Measurements from ENCODE around the gene GADD45GIP1.
"Not testable (repeated sequence)": the region's sequence is repeated elsewhere in the genome, so short reads cannot be mapped to it uniquely, and the experiment has no call there.

The GADD45GIP1 gene

DNA sequence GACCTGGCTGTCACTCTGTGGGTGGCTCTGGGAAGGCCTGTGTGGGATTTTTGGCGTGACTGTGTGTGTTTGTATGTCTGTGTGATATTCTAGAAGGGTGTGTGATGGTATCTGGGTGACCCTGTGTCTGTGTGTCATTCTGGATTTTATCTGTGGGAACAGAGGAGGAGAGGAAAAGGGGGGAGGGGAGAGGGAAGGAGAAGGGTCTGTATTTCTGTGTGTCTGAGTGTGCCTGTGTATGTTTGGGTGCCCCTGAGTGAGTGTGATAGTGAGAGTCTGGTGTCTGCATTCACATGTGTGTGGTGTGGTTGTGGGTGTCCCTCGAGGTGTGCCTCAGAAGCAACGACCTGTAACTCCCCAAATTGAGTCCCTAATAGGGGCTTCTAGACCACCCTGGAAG is 30.2 kb upstream of the GADD45GIP1 start:
- Histone ChIP-seq H3K36me3 (ENCODE audit: insufficient read depth, low read length) (no peaks in the 10 kb centered on the region), H3K9me3 (ENCODE audit: insufficient read depth, low read depth, low read length) (no peaks in the 10 kb centered on the region), H3K4me3 (ENCODE audit: low read length) (no peak overlapping the region), H3K27me3 (ENCODE audit: insufficient read depth, low read length) (peaks cover 89% of the 10 kb centered on the region), H3K27ac (ENCODE audit: low read depth, low read length) (no peak overlapping the region), H3K9ac (ENCODE audit: low read depth, low read length) (no peak overlapping the region), H3K4me1 (ENCODE audit: insufficient read depth, low read length) (no peaks in the 10 kb centered on the region)
- WGBS: 80% methylated on average over 3 of the region's 3 CpGs

DNA sequence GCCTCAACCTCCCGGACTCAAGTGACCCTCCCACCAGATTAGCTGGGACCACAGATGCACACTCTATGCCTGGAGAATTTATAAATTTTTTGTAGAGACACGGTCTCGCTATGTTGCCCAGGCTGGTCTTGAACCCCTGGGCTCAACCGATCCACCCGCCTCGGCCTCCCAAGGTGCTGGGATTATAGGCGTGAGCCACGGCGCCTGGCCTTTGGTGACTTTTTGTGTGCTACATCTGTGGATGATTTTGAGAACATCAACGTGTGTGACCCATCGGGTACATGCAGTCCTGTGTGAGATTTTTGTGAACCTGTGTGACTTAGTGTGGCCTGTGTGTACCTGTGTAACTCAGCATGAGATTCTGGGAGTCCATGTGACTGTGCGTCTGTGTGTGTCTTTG is 29.7 kb upstream of the GADD45GIP1 start:
- no peak overlapping the region for H3K4me3 ChIP-seq (ENCODE audit: low read length)
- no peaks in the 10 kb centered on the region for H3K4me1 ChIP-seq (ENCODE audit: insufficient read depth, low read length)
- no peak overlapping the region for H3K9ac ChIP-seq (ENCODE audit: low read depth, low read length)
- no peaks in the 10 kb centered on the region for H3K36me3 ChIP-seq (ENCODE audit: insufficient read depth, low read length)
- WGBS: 92% methylated on average over 12 of the region's 12 CpGs
- no peak overlapping the region for H3K27ac ChIP-seq (ENCODE audit: low read depth, low read length)
- peaks cover 89% of the 10 kb centered on the region for H3K27me3 ChIP-seq (ENCODE audit: insufficient read depth, low read length)
- no peaks in the 10 kb centered on the region for H3K9me3 ChIP-seq (ENCODE audit: insufficient read depth, low read depth, low read length)

DNA sequence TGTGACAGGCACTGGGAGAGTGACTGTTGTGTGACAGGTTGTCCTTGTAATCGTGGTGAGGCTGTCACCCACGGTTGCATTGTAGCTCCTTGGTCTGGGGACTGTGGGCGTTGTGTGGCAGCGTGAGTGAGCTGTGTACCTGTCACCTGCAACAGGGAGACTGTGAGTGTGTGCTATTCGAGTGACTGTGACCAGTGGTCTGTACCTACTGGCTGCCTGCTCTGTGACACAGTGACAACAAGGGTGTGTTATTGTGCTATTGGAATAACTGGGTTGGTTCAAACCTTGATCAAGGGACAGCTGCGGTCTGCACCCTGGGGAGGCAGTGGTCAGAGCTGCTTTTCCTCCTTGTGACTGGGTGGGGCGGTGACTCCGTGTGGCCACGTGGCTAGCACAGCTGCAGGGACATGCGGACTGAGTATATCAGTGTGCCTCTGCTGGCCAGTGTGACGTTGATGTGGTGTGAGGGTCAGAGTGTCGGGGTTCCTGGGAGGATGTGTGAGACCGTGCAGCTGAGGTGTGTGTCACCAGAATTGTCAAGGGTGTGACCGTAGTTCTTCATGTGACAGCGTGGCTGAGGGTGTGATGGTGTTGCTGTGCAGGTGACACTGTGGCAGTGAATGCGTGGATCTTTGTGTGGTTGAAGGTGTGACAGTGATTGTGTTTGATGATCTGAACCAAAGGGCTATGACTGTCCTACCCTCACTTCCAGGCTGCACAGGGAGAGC is 28.2 kb upstream of the GADD45GIP1 start:
- no peak overlapping the region for H3K27ac ChIP-seq (ENCODE audit: low read depth, low read length)
- no peak overlapping the region for H3K9ac ChIP-seq (ENCODE audit: low read depth, low read length)
- no peaks in the 10 kb centered on the region for H3K9me3 ChIP-seq (ENCODE audit: insufficient read depth, low read depth, low read length)
- no peak overlapping the region for H3K4me3 ChIP-seq (ENCODE audit: low read length)
- WGBS: 69% methylated on average over 16 of the region's 16 CpGs
- peaks cover 79% of the 10 kb centered on the region for H3K27me3 ChIP-seq (ENCODE audit: insufficient read depth, low read length)
- H3K36me3 ChIP-seq (ENCODE audit: insufficient read depth, low read length): no peaks in the 10 kb centered on the region
- H3K4me1 ChIP-seq (ENCODE audit: insufficient read depth, low read length): no peaks in the 10 kb centered on the region

DNA sequence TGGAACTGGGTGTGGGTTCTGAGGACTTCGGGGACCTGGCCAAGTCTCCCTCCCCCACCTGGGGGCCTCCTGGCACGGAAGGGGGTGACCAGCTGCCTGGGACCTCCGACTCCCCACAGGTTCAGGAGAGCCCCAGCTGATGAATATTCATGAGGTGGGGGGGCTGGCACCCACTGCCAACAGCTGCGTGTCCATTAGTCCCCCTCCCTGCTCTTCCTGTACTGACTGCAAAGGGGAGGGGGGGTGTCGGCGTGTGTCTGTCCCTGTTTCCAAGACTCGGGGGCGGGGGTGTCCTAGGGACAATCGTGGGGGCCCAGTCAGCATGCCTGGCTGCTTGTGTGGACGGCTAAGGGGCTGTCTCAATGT is 27.6 kb upstream of the GADD45GIP1 start:
- Histone ChIP-seq H3K4me3 (ENCODE audit: low read length) (no peak overlapping the region), H3K27me3 (ENCODE audit: insufficient read depth, low read length) (peaks cover 73% of the 10 kb centered on the region), H3K9me3 (ENCODE audit: insufficient read depth, low read depth, low read length) (no peaks in the 10 kb centered on the region), H3K4me1 (ENCODE audit: insufficient read depth, low read length) (no peaks in the 10 kb centered on the region), H3K27ac (ENCODE audit: low read depth, low read length) (no peak overlapping the region), H3K36me3 (ENCODE audit: insufficient read depth, low read length) (no peaks in the 10 kb centered on the region), H3K9ac (ENCODE audit: low read depth, low read length) (no peak overlapping the region)
- WGBS: 52% methylated on average over 10 of the region's 10 CpGs

DNA sequence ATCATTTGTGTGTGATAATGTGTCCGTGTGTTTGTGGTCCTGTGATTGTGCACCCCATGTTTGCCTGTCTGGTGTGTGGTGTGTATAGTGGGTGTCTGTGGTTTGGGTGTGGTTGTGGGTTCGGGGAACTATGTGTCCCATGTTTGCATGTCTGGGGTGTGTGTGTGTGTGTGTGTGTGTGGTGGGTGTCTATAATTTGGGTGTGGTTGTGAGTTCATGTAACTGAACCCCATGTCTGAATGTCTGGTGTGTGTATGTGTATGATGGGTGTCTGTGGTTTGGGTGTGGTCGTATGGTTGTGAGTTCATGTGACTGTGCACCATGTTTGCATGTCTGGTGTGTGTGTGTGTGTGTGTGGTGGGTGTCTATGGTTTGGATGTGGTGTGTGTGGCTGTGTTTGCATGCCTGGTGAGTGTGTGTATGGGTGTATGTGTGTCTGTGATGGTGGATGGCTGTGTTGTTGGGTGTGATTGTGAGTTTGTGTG is 27.2 kb upstream of the GADD45GIP1 start:
- H3K9ac ChIP-seq (ENCODE audit: low read depth, low read length): no peak overlapping the region
- no peak overlapping the region for H3K4me3 ChIP-seq (ENCODE audit: low read length)
- no peaks in the 10 kb centered on the region for H3K36me3 ChIP-seq (ENCODE audit: insufficient read depth, low read length)
- H3K27ac ChIP-seq (ENCODE audit: low read depth, low read length): no peak overlapping the region
- H3K4me1 ChIP-seq (ENCODE audit: insufficient read depth, low read length): no peaks in the 10 kb centered on the region
- 84% methylated on average over 3 of the region's 3 CpGs for WGBS
- no peaks in the 10 kb centered on the region for H3K9me3 ChIP-seq (ENCODE audit: insufficient read depth, low read depth, low read length)
- peaks cover 69% of the 10 kb centered on the region for H3K27me3 ChIP-seq (ENCODE audit: insufficient read depth, low read length)

DNA sequence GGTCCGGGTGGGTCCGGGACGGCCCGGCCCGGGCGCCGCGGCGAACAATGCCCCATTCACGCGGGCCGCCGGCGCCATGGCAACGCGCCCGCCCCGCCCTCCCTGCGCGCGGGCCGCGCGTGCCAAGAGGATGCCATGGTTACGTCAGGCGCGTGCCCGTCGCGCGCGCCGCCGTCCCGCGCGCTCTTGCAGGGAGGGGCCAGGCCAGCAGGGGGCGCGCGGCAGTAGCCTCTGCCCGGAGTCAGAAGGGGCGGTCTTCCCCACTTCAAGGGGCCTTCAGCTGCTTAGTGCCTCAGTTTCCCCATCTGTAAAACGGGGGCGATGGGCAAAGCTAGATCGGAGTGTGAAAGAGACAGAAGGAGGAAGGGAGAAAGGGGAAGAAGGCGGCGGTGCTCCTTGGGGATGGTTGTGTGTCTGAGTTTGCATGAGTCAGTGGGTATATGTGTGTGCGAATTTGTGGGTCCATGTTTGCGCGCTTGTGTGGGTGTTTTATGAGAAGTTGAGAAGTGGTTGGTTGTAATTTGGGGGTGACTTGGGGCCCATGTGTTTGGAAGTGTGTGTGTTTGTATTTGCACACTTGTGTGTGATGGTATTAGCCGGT is 26.6 kb upstream of the GADD45GIP1 start:
- no peaks in the 10 kb centered on the region for H3K9me3 ChIP-seq (ENCODE audit: insufficient read depth, low read depth, low read length)
- peaks cover 68% of the 10 kb centered on the region for H3K27me3 ChIP-seq (ENCODE audit: insufficient read depth, low read length)
- H3K27ac ChIP-seq (ENCODE audit: low read depth, low read length): no peak overlapping the region
- WGBS: 11% methylated on average over 51 of the region's 51 CpGs
- no peaks in the 10 kb centered on the region for H3K4me1 ChIP-seq (ENCODE audit: insufficient read depth, low read length)
- H3K9ac ChIP-seq (ENCODE audit: low read depth, low read length): no peak overlapping the region
- H3K36me3 ChIP-seq (ENCODE audit: insufficient read depth, low read length): no peaks in the 10 kb centered on the region
- H3K4me3 ChIP-seq (ENCODE audit: low read length): peak overlapping the region; percentile 41

DNA sequence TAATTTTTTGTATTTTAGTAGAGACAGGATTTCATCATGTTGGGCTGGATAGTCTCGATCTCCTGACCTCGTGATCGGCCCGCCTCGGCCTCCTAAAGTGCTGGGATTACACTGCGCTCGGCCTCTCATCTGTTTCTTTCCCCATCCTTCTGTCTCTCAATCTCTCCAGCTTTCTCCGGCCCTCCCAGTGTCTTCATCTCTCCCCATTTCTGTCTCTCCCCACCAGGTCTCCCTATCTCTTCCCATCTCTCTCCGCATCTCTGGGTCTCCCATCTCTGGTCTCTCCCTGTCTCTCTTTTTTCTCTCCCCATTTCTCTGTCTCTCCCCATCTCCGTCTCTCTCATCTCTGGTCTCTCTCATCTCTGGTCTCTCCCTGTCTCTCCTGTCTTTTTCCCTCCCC is 26.1 kb upstream of the GADD45GIP1 start:
- Histone ChIP-seq H3K9ac (ENCODE audit: low read depth, low read length) (no peak overlapping the region; the same call in 1 of the 2 replicates), H3K27ac (ENCODE audit: low read depth, low read length) (no peak overlapping the region), H3K9me3 (ENCODE audit: insufficient read depth, low read depth, low read length) (no peaks in the 10 kb centered on the region), H3K27me3 (ENCODE audit: insufficient read depth, low read length) (peaks cover 63% of the 10 kb centered on the region), H3K4me1 (ENCODE audit: insufficient read depth, low read length) (no peaks in the 10 kb centered on the region), H3K4me3 (ENCODE audit: low read length) (peak overlapping the region; percentile 41), H3K36me3 (ENCODE audit: insufficient read depth, low read length) (no peaks in the 10 kb centered on the region)
- WGBS: 58% methylated on average over 10 of the region's 10 CpGs

DNA sequence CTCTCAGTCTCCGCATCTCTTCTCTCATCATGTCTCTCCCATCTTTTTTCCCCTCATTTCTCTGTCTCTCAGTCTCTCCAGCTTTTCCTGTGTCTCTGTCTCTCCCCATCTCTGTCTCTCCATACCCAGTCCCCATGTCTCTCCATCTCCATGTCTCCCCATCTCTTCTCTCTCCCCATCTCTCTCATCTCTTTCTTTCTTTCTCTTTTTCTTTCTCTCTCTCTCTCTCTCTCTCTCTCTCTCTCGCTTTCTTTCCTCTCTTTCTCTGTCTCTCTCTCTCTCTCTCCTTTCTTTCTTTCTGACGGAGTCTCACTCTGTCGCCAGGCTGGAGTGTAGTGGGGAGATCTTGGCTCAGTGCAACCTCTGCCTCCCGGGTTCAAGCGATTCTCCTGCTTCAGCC is 25.6 kb upstream of the GADD45GIP1 start:
- no peak overlapping the region for H3K27ac ChIP-seq (ENCODE audit: low read depth, low read length)
- no peaks in the 10 kb centered on the region for H3K36me3 ChIP-seq (ENCODE audit: insufficient read depth, low read length)
- H3K4me3 ChIP-seq (ENCODE audit: low read length): no peak overlapping the region
- whole genome bisulfite sequencing: 84% methylated on average over 6 of the region's 6 CpGs
- H3K4me1 ChIP-seq (ENCODE audit: insufficient read depth, low read length): no peaks in the 10 kb centered on the region
- no peak overlapping the region for H3K9ac ChIP-seq (ENCODE audit: low read depth, low read length)
- no peaks in the 10 kb centered on the region for H3K9me3 ChIP-seq (ENCODE audit: insufficient read depth, low read depth, low read length)
- H3K27me3 ChIP-seq (ENCODE audit: insufficient read depth, low read length): peaks cover 58% of the 10 kb centered on the region

- no peaks in the 10 kb centered on the region for H3K9me3 ChIP-seq (ENCODE audit: insufficient read depth, low read depth, low read length)
- H3K4me1 ChIP-seq (ENCODE audit: insufficient read depth, low read length): no peaks in the 10 kb centered on the region
- no peaks in the 10 kb centered on the region for H3K36me3 ChIP-seq (ENCODE audit: insufficient read depth, low read length)
- 93% methylated on average over 3 of the region's 3 CpGs for WGBS
- peaks cover 33% of the 10 kb centered on the region for H3K27me3 ChIP-seq (ENCODE audit: insufficient read depth, low read length)
- H3K9ac ChIP-seq (ENCODE audit: low read depth, low read length): no peak overlapping the region
- no peak overlapping the region for H3K4me3 ChIP-seq (ENCODE audit: low read length)
- H3K27ac ChIP-seq (ENCODE audit: low read depth, low read length): no peak overlapping the region
These were observed 23.0 kb upstream of the GADD45GIP1 start for GRCh38 chr19:12979974-12980373.

DNA sequence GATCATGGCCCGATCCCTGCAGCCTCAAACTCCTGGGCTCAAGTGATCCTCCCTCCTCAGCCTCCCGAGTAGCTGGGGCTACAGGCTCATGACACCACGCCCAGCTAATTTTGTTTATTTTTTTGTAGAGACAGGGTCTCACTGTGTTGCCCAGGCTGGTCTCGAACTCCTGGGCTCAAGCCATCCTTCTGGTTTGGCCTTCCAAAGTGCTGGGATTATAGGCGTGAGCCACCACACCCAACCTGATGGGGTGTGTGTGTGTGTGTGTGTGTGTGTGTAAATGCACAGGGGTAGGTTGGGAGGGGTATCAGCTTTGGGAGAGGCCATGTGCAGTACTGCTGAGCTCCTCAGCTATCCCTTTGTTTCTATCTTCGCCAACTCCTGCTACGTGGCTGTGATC is 19.1 kb upstream of the GADD45GIP1 start:
- H3K4me1 ChIP-seq (ENCODE audit: insufficient read depth, low read length); H3K4me3 ChIP-seq (ENCODE audit: low read length); H3K27ac ChIP-seq (ENCODE audit: low read depth, low read length); H3K9ac ChIP-seq (ENCODE audit: low read depth, low read length); H3K36me3 ChIP-seq (ENCODE audit: insufficient read depth, low read length); H3K27me3 ChIP-seq (ENCODE audit: insufficient read depth, low read length); H3K9me3 ChIP-seq (ENCODE audit: insufficient read depth, low read depth, low read length): not testable (repeated sequence)
- WGBS: 83% methylated on average over 7 of the region's 7 CpGs

- H3K9ac ChIP-seq (ENCODE audit: low read depth, low read length): no peak overlapping the region
- 86% methylated on average over 17 of the region's 17 CpGs for WGBS
These were observed 18.3 kb upstream of the GADD45GIP1 start for GRCh38 chr19:12975221-12975741.

More at GRCh38 chr19:12975221-12975741, 18.3 kb upstream of the GADD45GIP1 start:
- Histone ChIP-seq H3K4me3 (ENCODE audit: low read length) (no peak overlapping the region), H3K27ac (ENCODE audit: low read depth, low read length) (no peak overlapping the region), H3K4me1 (ENCODE audit: insufficient read depth, low read length) (no peaks in the 10 kb centered on the region), H3K27me3 (ENCODE audit: insufficient read depth, low read length) (no peaks in the 10 kb centered on the region; the same call in 1 of the 2 replicates), H3K9me3 (ENCODE audit: insufficient read depth, low read depth, low read length) (no peaks in the 10 kb centered on the region), H3K36me3 (ENCODE audit: insufficient read depth, low read length) (no peaks in the 10 kb centered on the region)
